Measurements from ENCODE around the gene GRB10. TPM values are rescaled to one million over a fixed set of nuclear protein-coding genes. Genes with fewer than 3 reads are reported as not detected.

GRB10 gene
- total and polyA plus RNA-seq, 4 experiments from 2014 or later, result 0.83 to 7.7 (median 5.0) TPM

DNA sequence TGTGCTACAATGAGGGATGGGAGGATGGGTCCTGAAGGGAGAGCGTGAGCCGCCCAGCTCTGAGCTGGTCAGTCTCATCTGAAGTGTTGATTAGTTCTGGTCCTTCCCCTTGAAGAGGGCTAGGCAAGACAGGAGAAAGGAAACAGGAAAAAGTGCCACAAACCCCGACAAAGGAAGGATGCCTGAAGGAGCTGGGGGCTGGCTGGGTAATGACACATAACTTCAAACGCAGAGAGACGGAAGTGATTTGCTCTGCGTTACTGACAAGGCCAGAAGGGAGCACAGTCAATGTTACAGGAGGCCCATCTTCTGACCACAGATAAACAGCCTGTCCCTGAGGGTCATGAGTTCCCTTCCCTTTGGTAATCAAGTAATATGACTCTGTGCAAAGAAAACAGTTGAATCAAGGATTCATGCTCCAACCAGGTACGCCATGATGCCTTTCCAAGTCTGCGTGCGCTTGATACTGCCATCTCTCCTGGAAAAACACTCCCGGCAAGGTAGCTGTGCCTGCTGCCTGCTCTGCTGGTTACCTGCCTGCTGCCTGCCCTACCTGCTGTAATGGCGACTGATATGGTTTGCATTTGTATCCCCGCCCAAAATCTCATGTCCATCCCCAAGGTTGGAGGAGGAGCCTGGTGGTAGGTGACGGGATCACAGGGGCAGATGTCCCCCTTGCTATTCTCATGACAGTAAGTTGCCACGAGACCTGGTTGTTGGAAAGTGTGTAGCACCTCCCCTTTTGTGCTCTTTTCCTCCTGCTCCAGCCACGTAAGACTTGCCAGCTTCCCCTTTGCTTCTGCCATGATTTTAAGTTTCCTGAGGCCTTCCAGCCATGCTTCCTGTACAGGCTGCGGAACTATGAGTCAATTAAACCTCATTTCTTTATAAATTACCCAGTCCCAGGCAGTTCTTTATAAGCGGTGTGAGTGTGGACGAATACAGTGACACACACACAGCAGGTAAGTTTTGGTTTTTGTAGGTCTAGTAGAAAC, 57.9 kb downstream of the GRB10 start:
- no peak overlapping the region for H3K4me3 ChIP-seq (ENCODE audit: low read length in 2 of 2)
- H3K27ac ChIP-seq (ENCODE audit: low read depth, low read length), result no peak overlapping the region
- Mint-ChIP-seq H3K27ac (peak overlapping the region in 1 of 7 donors; percentile 53), H3K4me1 (peaks cover 0 to 7% (median 4%) of the 10 kb centered on the region in 4 donors), H3K27me3 (peaks cover 3 to 4% of the 10 kb centered on the region in 2 donors), H3K4me3 (peak overlapping the region in 1 of 8 donors; percentile 42), H3K36me3 (peaks cover 0 to 2% of the 10 kb centered on the region in 2 donors), H3K9me3 (no peaks in the 10 kb centered on the region)
- ChIA-PET CTCF (ENCODE audit: partially characterized antibody) (interaction anchor here (0.6 kb wide), 1 partner anchor 23 kb away, joined by 3 read pairs; no protein-coding TSS in a partner anchor), POLR2A (ENCODE audit: partially characterized antibody) (no interaction called here)
- no peak for DNase-seq
- no peaks in the 10 kb centered on the region for H3K4me1 ChIP-seq (ENCODE audit: insufficient read depth, low read length)
- intact Hi-C loops (cut with micrococcal nuclease), result no loop called here
- H3K9me3 ChIP-seq (ENCODE audit: control insufficient read depth in 1 of 2, low read length in 2 of 2), result no peaks in the 10 kb centered on the region
- H3K36me3 ChIP-seq (ENCODE audit: insufficient read depth, low read length), result no peaks in the 10 kb centered on the region
- no peaks in the 10 kb centered on the region for H3K27me3 ChIP-seq (ENCODE audit: insufficient read depth, low read length)

DNA sequence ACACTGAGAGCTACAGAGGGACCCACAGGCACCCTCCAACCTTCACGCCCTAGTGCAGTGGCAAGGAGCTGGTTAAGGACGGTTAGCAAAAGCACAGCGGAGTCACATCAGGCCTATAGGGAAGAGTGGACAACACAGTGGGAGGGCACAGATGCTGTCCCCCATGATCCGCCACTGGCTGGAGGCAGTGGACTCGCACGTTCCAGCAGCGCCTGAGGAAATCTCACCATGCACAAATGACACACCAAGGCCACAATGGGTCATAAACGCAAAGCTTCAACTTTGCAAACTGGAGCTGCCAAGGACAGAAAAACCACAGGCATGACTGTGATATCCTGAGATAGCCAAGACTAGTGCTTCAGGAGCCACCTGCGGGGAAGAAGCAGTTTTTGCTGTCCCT, 58.8 kb downstream of the GRB10 start:
- H3K9me3 Mint-ChIP-seq, result no peaks in the 10 kb centered on the region
- CTCF ChIA-PET (ENCODE audit: partially characterized antibody), result interaction anchor here (0.6 kb wide), 1 partner anchor 22 kb away, joined by 3 read pairs; no protein-coding TSS in a partner anchor
- no peak overlapping the region for H3K27ac ChIP-seq (ENCODE audit: low read depth, low read length)
- H3K36me3 ChIP-seq (ENCODE audit: insufficient read depth, low read length), result no peaks in the 10 kb centered on the region
- POLR2A ChIA-PET (ENCODE audit: partially characterized antibody), result no interaction called here
- H3K4me1 ChIP-seq (ENCODE audit: insufficient read depth, low read length), result no peaks in the 10 kb centered on the region
- H3K27me3 ChIP-seq (ENCODE audit: insufficient read depth, low read length), result no peaks in the 10 kb centered on the region
- no peak overlapping the region for H3K4me3 Mint-ChIP-seq
- peaks cover 3 to 4% of the 10 kb centered on the region in 2 donors for H3K27me3 Mint-ChIP-seq
- peak overlapping the region in 1 of 7 donors; percentile 2 for H3K27ac Mint-ChIP-seq
- no peak overlapping the region for H3K4me3 ChIP-seq (ENCODE audit: low read length in 2 of 2)
- DNase-seq, result no peak
- H3K36me3 Mint-ChIP-seq, result peaks cover 0 to 2% of the 10 kb centered on the region in 2 donors
- peaks cover 0 to 7% (median 4%) of the 10 kb centered on the region in 4 donors for H3K4me1 Mint-ChIP-seq
- no peaks in the 10 kb centered on the region for H3K9me3 ChIP-seq (ENCODE audit: control insufficient read depth in 1 of 2, low read length in 2 of 2)
- intact Hi-C loops (cut with micrococcal nuclease), result no loop called here

DNA sequence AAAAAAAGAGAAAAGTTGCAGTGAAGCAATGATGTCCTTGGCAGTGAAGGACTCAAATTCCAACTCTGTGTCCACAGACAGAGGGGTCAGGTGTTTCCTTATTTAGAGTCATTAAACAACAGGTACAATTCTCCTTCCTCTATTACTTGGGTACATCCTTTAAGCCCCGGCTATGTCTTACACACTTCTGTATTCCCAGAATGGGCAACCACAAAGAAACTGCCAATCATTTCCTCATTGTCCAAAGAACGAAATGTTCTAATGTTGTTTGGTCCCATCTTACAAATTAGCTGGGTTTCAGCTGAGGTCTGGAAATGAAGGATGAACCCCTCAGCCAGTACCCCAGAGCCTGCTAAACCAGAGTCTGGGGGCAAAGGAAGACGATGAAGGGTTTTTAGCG, 59.5 kb downstream of the GRB10 start:
- Histone ChIP-seq H3K36me3 (ENCODE audit: insufficient read depth, low read length) (no peaks in the 10 kb centered on the region), H3K27ac (ENCODE audit: low read depth, low read length) (no peak overlapping the region), H3K27me3 (ENCODE audit: insufficient read depth, low read length) (no peaks in the 10 kb centered on the region), H3K4me1 (ENCODE audit: insufficient read depth, low read length) (no peaks in the 10 kb centered on the region), H3K4me3 (ENCODE audit: low read length in 2 of 2) (no peak overlapping the region), H3K9me3 (ENCODE audit: control insufficient read depth in 1 of 2, low read length in 2 of 2) (no peaks in the 10 kb centered on the region)
- Mint-ChIP-seq H3K4me3 (no peak overlapping the region), H3K27me3 (peaks cover 3 to 4% of the 10 kb centered on the region in 2 donors), H3K9me3 (no peaks in the 10 kb centered on the region), H3K27ac (no peak overlapping the region), H3K4me1 (peaks cover 0 to 7% (median 4%) of the 10 kb centered on the region in 4 donors), H3K36me3 (peaks cover 0 to 2% of the 10 kb centered on the region in 2 donors)
- DNase-seq, result no peak
- intact Hi-C loops (cut with micrococcal nuclease), result no loop called here
- POLR2A ChIA-PET (ENCODE audit: partially characterized antibody), result no interaction called here
- CTCF ChIA-PET (ENCODE audit: partially characterized antibody), result no interaction called here

DNA sequence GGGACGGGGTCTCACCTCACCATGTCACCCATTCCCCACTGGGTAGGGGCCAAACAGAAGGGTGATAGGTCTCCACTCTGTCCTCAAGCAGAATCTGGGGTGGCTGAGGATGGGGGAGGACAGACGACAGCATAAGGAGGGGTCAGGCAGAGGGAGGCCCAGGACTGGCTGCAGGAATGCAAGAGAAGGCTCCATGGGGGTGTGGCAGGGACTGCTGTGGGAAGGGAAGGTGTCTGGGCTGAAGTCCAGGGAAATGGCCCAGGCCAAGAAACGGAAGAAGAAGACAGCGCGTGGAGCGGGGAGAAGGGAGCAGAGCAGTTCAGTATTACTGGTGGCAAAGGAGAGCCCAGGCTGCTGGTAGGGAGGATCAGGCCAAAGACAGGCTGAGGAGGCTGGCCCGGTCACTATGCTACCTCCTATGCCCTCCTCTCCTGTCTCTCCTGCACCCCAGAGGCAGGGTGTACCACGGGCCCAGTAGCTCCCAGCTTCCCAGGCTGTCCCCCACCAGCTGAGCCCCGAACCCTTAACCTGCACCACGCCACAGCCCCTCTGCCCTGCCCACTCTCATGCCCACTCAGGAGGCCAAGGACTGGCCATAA, 60.9 kb downstream of the GRB10 start:
- Histone ChIP-seq H3K4me3 (ENCODE audit: low read length in 2 of 2) (no peak overlapping the region), H3K27me3 (ENCODE audit: insufficient read depth, low read length) (no peaks in the 10 kb centered on the region), H3K36me3 (ENCODE audit: insufficient read depth, low read length) (no peaks in the 10 kb centered on the region), H3K27ac (ENCODE audit: low read depth, low read length) (no peak overlapping the region), H3K4me1 (ENCODE audit: insufficient read depth, low read length) (no peaks in the 10 kb centered on the region), H3K9me3 (ENCODE audit: control insufficient read depth in 1 of 2, low read length in 2 of 2) (no peaks in the 10 kb centered on the region)
- Mint-ChIP-seq H3K27ac (peak overlapping the region in 1 of 7 donors; percentile 86), H3K27me3 (peaks cover 3 to 4% of the 10 kb centered on the region in 2 donors), H3K4me3 (no peak overlapping the region), H3K9me3 (no peaks in the 10 kb centered on the region), H3K36me3 (peaks cover 0 to 2% of the 10 kb centered on the region in 2 donors), H3K4me1 (peaks cover 0 to 7% (median 4%) of the 10 kb centered on the region in 4 donors)
- no peak for DNase-seq
- POLR2A ChIA-PET (ENCODE audit: partially characterized antibody), result interaction anchor here (0.8 kb wide), 1 partner anchor 18 kb away, joined by 3 read pairs; no protein-coding TSS in a partner anchor
- intact Hi-C loops (cut with micrococcal nuclease), result no loop called here
- CTCF ChIA-PET (ENCODE audit: partially characterized antibody), result no interaction called here

DNA sequence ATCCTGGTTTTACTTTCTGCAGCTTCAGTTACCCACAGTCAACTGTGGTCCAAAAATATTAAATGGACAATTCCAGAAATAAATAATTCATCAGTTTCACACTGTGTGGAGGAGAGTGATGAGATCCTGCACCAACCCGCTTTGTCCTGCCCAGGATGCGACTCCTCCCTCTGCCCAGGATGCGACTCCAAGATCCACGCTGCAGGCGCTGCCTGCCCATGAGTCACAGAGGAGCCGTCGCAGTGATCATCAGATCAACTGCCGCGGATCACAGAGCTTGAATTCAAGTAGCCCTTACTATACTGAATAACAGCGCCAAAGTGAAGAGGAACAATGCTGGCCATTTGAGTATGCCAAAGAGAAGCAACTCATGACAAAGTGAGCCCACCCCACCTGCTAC, 61.5 kb downstream of the GRB10 start:
- Mint-ChIP-seq H3K27ac (peak overlapping the region in 1 of 7 donors; percentile 13), H3K4me3 (no peak overlapping the region), H3K27me3 (peaks cover 3 to 4% of the 10 kb centered on the region in 2 donors), H3K36me3 (peaks cover 0 to 2% of the 10 kb centered on the region in 2 donors), H3K9me3 (no peaks in the 10 kb centered on the region), H3K4me1 (peaks cover 0 to 7% (median 4%) of the 10 kb centered on the region in 4 donors)
- Histone ChIP-seq H3K27ac (ENCODE audit: low read depth, low read length) (no peak overlapping the region), H3K36me3 (ENCODE audit: insufficient read depth, low read length) (no peaks in the 10 kb centered on the region), H3K27me3 (ENCODE audit: insufficient read depth, low read length) (no peaks in the 10 kb centered on the region), H3K4me1 (ENCODE audit: insufficient read depth, low read length) (no peaks in the 10 kb centered on the region), H3K9me3 (ENCODE audit: control insufficient read depth in 1 of 2, low read length in 2 of 2) (no peaks in the 10 kb centered on the region), H3K4me3 (ENCODE audit: low read length in 2 of 2) (no peak overlapping the region)
- ChIA-PET CTCF (ENCODE audit: partially characterized antibody) (no interaction called here), POLR2A (ENCODE audit: partially characterized antibody) (interaction anchor here (1.5 kb wide), 1 partner anchor 19 kb away, joined by 6 read pairs; no protein-coding TSS in a partner anchor)
- intact Hi-C loops (cut with micrococcal nuclease), result no loop called here
- DNase-seq, result no peak

DNA sequence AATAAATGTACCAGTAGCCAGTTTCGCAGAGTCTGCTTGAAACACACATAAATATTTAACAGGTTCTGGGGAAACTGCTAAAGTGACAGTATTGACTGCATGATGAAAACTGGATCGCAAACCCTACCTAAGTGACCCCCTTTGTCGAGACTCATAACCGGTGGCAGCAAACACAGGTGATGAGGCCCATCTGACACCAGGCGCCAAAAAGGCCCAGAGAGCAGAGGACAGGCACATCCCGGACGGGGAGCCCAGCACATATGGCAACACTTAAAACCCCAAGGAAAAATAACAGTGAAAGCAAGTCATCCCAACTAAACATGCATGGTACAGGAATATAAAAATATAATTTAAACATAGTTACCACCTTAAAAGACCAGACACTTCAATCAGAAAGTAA, 62.4 kb downstream of the GRB10 start:
- no peaks in the 10 kb centered on the region for H3K4me1 ChIP-seq (ENCODE audit: insufficient read depth, low read length)
- Mint-ChIP-seq H3K4me3 (no peak overlapping the region), H3K9me3 (no peaks in the 10 kb centered on the region), H3K27ac (no peak overlapping the region), H3K27me3 (peaks cover 3 to 4% of the 10 kb centered on the region in 2 donors), H3K4me1 (peaks cover 0 to 7% (median 4%) of the 10 kb centered on the region in 4 donors), H3K36me3 (peaks cover 0 to 2% of the 10 kb centered on the region in 2 donors)
- intact Hi-C loops (cut with micrococcal nuclease), result no loop called here
- H3K27me3 ChIP-seq (ENCODE audit: insufficient read depth, low read length), result no peaks in the 10 kb centered on the region
- H3K36me3 ChIP-seq (ENCODE audit: insufficient read depth, low read length), result no peaks in the 10 kb centered on the region
- no peaks in the 10 kb centered on the region for H3K9me3 ChIP-seq (ENCODE audit: control insufficient read depth in 1 of 2, low read length in 2 of 2)
- no peak overlapping the region for H3K27ac ChIP-seq (ENCODE audit: low read depth, low read length)
- ChIA-PET POLR2A (ENCODE audit: partially characterized antibody) (interaction anchor here (1.5 kb wide), 1 partner anchor 20 kb away, joined by 6 read pairs; no protein-coding TSS in a partner anchor), CTCF (ENCODE audit: partially characterized antibody) (interaction anchor here (1.3 kb wide), 1 partner anchor 23 kb away, joined by 3 read pairs; no protein-coding TSS in a partner anchor)
- no peak for DNase-seq
- H3K4me3 ChIP-seq (ENCODE audit: low read length in 2 of 2), result no peak overlapping the region

DNA sequence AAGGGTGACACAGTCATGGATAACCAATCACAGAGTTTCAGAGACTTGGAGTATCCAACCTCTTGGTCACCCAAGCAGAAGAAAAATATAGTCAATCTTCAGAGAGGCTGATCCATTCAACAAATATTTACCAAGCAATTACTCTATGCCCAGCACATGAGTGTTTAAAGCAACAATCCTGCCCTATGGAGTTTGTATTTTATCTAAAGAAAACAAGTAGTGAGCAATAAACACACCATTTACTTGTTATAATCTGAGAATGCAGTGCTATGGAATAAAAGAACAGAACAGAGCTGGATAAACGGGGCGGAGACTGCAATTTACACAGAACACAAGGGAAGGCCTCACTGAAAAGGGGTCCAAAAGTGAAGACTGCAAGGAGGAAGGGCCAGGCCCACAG, 63.8 kb downstream of the GRB10 start:
- no peaks in the 10 kb centered on the region for H3K9me3 ChIP-seq (ENCODE audit: control insufficient read depth in 1 of 2, low read length in 2 of 2)
- intact Hi-C loops (cut with micrococcal nuclease), result no loop called here
- no peak overlapping the region for H3K27ac ChIP-seq (ENCODE audit: low read depth, low read length)
- Mint-ChIP-seq H3K27me3 (peaks cover 0 to 2% of the 10 kb centered on the region in 2 donors), H3K27ac (no peak overlapping the region), H3K4me3 (no peak overlapping the region), H3K4me1 (peaks cover 0 to 5% (median 1%) of the 10 kb centered on the region in 4 donors), H3K36me3 (no peaks in the 10 kb centered on the region), H3K9me3 (peaks cover 0 to under 1% (median 0%) of the 10 kb centered on the region in 8 donors)
- POLR2A ChIA-PET (ENCODE audit: partially characterized antibody), result no interaction called here
- H3K4me3 ChIP-seq (ENCODE audit: low read length in 2 of 2), result no peak overlapping the region
- H3K4me1 ChIP-seq (ENCODE audit: insufficient read depth, low read length), result no peaks in the 10 kb centered on the region
- H3K27me3 ChIP-seq (ENCODE audit: insufficient read depth, low read length), result no peaks in the 10 kb centered on the region
- H3K36me3 ChIP-seq (ENCODE audit: insufficient read depth, low read length), result no peaks in the 10 kb centered on the region
- no peak for DNase-seq
- CTCF ChIA-PET (ENCODE audit: partially characterized antibody), result interaction anchor here (1.3 kb wide), 1 partner anchor 21 kb away, joined by 3 read pairs; no protein-coding TSS in a partner anchor
